GM21528 (cell line): ENCODE data around the gene GNB1L.

ENCODE experiments used
- ATAC-seq: cut with Tn5 transposase; IDR thresholded peaks from one replicate; pipeline ENCODE4 v1.9.1; 2021; ENCODE audit warnings: mild to moderate bottlenecking, moderate library complexity; ENCODE audit not compliant: unreplicated experiment, low FRiP score

GNB1L gene

DNA sequence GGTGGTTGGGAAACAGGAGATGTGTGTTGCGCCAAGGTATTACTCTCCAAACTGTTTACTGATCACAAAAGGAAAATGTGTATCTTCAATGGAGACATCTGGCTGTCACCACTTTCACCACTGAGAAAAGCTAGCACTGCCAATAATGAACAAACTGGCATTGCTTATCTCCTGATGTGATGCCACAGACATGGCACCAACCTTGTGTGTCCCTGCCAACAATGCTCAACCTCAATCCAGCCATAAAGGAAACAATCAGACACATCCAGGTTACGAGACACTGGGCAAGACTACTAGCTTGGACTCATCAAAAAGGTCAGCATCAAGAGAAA is 28.1 kb downstream of the GNB1L start:
- ATAC-seq = no peak

- ATAC-seq = no peak
Measured at GRCh38 chr22:19825904-19826618, 28.6 kb downstream of the GNB1L start.

DNA sequence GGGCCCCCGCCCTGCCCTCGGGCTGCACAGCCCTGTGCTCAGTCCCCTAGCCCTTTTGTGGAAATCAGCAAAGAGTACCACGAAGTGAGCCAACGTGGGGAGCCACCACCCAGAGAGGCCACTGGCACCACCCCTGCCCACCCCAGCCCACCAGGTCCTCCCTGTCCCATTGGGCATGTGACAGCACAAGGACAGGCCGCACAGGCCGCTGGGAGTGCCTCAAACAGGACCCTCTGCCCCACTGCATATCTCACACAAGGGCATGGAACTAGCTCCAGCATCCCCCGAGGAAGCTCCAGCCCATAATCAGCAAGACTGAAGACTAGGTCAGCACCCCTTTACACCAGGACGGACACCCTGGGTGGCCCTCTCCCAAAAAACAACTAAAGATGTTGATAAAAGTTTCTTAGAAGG is 29.7 kb downstream of the GNB1L start:
- ATAC-seq = no peak

DNA sequence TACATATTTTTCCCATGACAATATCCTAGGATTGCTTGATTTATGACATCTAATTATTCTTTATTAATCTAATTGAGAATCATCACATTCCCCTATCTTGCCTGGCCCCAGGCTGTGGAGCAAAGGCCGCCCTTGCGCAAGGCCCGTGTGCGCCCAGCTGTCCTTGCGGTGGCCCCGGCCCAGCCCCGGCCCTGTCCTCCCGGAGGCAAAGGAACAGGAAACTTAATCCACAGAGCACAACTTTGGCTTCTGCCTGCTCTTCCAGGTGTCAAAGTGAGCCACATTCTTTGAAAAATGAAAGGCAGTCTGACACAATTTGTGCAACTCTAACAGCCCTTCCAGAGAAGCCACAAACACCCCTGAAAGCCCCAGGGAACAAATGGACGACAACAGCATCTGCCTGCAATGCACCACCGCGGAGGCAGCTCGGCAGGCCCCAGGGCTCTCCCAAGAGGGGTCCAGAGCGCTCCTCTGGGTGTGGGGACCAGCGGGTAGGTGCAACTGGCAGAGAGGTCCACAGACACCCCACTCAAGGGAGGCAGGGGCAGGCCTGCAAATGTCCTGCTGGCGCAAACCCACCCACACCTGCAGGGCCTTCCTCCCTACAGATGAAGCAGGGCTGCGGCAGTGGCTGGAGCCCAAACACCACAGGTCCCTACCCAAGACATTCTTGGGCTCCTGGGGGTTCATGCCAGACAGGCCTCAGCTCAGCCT is 30.3 kb downstream of the GNB1L start:
- ATAC-seq = no peak

GRCh38 chr22:19823902-19824211 is 30.8 kb downstream of the GNB1L start:
- no peak for ATAC-seq

DNA sequence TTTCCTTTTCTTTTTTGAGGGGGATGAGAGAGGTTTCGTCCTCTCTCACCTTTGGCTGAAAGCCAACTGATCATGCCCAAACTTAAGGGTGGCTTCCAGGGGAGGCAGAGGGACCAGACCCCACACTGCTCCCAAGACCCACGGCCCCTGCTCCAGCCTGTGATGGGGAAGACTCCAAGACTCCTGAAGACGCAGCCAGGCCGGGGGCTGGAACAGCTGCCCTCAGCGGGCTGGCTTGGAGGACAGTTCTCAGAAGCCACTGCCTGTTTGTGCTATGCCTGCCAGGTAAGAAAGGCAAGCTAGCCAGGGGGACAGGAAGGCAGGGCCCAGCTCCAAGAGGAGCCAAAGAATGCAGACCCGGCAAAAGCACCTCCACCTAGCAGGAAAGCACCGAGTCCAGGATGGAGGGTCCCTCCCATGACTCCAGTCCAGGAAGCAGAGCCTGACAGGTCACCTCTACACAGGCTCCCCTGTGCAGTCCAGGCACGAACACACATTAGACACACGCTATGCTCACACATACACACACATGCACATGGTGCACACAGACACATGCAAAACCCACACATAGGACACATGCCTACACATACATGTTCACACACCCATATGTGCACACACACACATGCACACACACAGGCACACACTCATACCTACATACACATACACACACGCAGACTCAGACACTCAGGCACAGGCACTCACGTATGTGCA is 31.3 kb downstream of the GNB1L start:
- ATAC-seq = no peak

- ATAC-seq = no peak
Measured at GRCh38 chr22:19822301-19823117, 32.2 kb downstream of the GNB1L start.

DNA sequence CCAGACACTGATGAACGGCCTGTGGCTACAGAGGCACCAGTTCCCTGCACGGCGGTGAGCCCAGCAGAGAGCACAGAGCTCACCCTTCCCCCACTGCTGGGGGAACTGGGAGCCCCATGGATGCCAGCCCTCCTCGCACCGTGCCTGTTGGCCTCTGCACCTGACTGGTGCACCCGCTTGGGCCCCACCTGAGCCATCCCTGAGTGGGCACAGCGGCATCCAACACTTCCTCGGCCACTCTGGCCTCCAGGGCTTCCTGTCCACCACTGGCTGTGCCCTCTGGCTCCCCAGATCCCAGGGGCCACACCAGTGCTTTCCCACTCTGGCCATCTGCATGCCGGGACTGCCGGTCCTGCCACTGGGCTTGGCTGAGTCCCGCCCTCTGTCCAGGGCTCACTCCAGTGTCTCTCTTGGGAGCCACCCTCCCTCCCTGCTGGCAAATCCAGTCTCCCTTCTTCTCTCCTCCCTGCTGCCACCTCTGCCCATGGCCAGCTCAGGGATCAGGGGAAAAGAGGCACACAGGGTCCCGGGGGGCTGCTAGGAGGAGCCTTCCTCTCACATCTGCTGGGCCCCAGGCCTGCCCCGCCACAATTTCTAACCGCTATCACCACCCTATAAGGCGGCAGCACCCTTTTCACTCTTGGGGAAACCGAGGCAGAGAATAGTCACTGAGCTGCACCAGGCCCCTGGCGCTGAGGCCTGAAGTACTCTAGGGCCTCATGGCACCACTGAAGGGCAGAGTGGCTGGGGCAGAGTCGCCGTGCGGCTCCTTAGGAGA is 33.0 kb downstream of the GNB1L start:
- no peak for ATAC-seq

GRCh38 chr22:19820880-19821522 is 33.7 kb downstream of the GNB1L start:
- ATAC-seq = no peak

DNA sequence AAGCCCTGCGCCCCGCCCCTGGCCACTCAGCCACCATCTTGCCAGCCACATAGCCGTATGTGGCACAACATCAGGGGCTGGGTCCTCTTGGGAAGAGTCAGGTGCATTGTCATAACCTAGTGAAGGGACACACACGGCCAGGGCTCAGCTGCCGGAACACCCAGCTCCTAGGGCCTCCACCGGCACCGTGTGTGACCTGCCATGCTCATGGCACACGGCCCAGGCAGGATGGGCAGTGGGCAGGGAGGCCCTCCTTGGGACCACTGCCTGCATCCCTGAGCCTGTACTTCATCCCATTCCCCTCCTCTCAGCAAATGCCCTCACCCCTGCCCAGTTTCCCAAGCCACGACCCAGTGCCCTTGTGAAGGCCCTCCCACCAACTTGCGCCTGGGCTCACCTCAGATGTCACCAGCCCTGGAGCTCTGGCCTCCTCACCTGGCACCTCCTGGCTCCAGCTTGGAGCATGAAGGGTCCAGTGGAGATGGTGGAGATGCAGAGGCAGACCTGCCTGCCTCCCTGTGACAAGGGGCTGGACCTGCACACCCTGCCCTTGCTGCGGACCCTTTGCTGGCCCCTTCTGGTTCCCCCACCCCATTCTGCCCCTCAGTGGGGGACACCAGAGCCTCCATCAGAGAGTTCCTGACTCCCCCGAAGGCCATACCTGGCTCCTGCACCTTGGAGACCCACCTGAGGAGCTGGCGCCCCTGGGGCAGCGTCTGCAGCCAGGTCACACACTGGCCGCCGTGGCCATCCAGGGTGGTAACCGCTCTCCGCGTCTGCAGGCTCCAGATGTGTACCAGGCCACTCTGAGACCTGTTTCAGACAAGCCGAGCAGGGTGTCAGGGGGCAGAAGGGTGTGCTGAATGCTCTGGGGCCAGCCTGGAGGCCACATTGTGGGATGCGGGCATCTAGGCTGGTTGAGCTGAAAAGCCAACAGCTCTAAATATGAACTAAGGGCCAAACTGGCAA is 34.5 kb downstream of the GNB1L start:
- ATAC-seq = no peak

DNA sequence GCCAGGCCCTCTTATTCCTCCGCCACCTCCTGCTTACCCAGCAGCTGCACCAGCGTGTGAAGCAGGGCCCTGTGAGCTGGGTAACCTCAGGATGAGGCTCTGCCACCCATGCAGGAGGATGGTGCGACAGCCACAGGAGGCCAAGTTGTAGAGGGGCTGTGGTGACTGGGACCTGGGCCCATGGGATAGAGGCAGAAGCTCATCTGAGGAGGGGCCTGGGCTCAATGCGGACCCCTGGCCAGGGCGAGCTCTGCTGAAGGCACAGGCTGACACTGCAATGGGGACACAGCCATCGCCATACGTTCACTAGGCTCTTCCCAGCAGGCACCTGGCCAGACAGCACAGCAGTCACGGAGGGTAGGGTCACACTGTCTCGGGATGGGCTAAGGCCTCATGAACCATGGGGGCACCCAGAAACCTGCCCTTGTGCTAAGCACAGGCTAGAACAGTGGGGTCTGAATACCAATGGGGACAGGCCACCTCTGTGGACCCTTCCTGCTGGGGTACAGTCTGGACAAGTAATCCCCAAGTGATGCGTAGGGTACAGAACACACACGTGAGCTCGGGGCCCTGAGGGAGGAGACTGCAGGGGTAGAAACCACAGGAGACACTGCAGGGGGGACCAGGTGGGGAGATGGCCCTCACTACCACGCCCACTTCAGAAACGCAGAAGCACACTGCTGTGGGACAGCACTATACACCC is 35.3 kb downstream of the GNB1L start:
- no peak for ATAC-seq

DNA sequence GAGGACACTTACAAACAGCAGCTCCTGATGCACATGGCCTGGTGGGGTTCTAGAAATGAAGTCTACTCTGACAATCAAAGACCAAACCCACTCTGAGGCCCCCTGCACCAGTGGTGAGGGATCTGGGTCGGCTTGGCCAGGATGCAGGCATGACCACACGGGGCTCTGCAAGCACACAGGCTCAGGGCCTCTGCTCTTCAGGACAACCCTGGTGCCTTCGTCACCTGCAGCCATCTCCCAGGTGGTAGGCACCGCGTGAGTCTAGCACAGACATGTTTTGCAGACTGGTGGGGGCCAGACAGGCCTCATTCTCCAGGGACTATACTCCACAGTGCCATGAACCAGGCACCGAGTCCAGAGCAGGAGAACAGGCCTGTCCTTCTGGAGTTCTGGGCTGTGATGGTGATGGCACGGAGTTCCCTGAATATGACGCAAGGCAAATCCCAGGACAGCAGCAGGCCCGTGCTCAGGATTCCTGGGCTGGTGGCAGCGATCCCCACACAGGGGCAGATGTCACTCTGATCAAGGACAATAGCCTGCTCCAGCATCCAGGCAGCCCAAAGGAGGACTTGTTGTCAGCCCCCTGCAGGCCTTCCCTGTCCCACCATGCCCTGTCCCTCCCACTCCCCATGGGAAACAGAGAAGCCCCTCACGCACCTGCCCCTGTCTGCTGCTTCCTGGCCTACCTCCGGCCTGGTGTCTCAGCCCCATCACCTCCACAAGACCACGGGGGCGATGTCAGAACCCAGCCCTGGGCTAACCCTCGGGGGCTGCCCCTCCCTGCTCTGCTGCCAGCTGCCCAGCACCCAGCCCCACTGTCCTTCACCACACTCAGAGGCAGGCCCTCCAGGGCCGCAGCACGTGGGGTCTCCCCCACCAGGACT is 36.1 kb downstream of the GNB1L start:
- ATAC-seq = no peak

GRCh38 chr22:19816372-19817119 is 38.1 kb downstream of the GNB1L start:
- no peak for ATAC-seq

- ATAC-seq = no peak
Measured at GRCh38 chr22:19815823-19816290, 38.8 kb downstream of the GNB1L start.

- no peak for ATAC-seq
Measured at GRCh38 chr22:19815093-19815822, 39.4 kb downstream of the GNB1L start.

DNA sequence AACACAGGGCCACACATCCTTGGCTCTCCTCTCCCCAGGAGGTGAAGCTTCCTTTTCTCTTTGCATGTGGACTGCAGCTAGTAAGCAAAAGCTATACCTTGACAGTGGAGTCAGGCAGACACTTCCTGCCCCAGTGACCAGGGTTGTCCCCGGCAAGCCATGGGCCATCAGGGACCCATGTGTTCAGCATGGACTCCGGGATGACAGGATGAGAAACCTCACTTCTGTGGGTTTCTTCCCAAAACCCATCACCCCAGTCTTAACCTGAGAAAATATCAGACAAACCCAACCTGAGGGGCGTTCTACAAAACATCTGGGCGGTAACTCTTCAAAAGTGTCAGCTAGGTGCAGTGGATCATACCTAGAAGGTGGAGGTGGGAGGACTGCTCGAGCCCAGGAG is 40.2 kb downstream of the GNB1L start:
- no peak for ATAC-seq
